ENCODE data around the gene ELL. TPM values are rescaled to one million over a fixed set of nuclear protein-coding genes. Genes with fewer than 3 reads are reported as not detected.

ELL gene
- total RNA-seq, 4 donors from 2014 or later: 16.2 to 72.2 (median 18.0) TPM

DNA sequence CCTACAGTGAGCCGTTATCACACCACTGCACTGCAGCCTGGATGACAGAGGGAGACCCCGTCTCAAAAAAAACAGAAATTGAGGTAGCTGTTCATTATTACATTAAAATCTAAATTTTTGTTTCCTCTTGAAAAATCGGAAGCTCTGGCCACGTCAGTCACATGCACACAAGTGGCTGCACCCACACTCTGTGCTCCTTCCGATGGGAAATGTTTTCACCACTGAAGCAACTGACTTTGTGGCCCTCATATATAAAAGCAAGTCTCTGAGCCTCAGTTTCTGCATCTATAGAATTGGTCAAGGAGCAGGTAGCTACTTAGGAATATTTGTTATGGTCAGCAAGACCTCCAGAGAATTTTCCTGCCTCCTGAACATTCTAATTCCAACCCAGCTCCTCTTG is 128.9 kb downstream of the ELL start:
- Histone ChIP-seq H3K27ac (peak overlapping the region; percentile 21 to 42 (median 35)), H3K4me3 (no peak overlapping the region), H3K4me1 (peaks cover 3 to 19% (median 11%) of the 10 kb centered on the region in 4 donors), H3K36me3 (no peaks in the 10 kb centered on the region), H3K27me3 (peaks cover 11% of the 10 kb centered on the region), H3K9me3 (no peaks in the 10 kb centered on the region)
- in situ Hi-C loops (cut with MboI; ENCODE audit: low pct_ligation_motif_present in 1 of 4, low pct_unique_long_range_greater_than_20kb in 1 of 4, low sequenced_read_pairs in 3 of 4): loop anchor here in 1 of 4 donors (10.0 kb wide), 1 partner anchor 48 kb away; the partner anchor contains the start of gene PGPEP1
- no peak for DNase-seq
- TF ChIP-seq POLR2A (IDR thresholded peaks at IDR 0.05) (no peak), POLR2AphosphoS5 (IDR thresholded peaks at IDR 0.05) (no peak), EP300 (IDR thresholded peaks at IDR 0.05; ENCODE audit: low read depth) (no peak)
- TF ChIP-seq, protein P1, sequence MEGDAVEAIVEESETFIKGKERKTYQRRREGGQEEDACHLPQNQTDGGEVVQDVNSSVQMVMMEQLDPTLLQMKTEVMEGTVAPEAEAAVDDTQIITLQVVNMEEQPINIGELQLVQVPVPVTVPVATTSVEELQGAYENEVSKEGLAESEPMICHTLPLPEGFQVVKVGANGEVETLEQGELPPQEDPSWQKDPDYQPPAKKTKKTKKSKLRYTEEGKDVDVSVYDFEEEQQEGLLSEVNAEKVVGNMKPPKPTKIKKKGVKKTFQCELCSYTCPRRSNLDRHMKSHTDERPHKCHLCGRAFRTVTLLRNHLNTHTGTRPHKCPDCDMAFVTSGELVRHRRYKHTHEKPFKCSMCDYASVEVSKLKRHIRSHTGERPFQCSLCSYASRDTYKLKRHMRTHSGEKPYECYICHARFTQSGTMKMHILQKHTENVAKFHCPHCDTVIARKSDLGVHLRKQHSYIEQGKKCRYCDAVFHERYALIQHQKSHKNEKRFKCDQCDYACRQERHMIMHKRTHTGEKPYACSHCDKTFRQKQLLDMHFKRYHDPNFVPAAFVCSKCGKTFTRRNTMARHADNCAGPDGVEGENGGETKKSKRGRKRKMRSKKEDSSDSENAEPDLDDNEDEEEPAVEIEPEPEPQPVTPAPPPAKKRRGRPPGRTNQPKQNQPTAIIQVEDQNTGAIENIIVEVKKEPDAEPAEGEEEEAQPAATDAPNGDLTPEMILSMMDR (IDR thresholded peaks at IDR 0.05): no peak
- intact Hi-C loops (cut with DNase I; ENCODE audit: low total_unique reads): no loop called here
- 70 to 85% methylated on average over 5 of the region's 5 CpGs for WGBS, 2 donors (ENCODE audit: low coverage in 1 of 2)

Other genes starting within 250 kb of the ELL start
- 10 to 100 TPM in 3 of 4 donors, 1 to 10 TPM in 1; 4.8 to 49.7 (median 17.5) TPM for gene IQCN, start 247.6 kb downstream of the ELL start, total RNA-seq
- gene JUND, start 240.4 kb downstream of the ELL start, total RNA-seq: 1,000 to 10,000 TPM in 3 of 4 donors, 100 to 1,000 TPM in 1; 714 to 2,423 (median 1,288) TPM
- 100 to 1,000 TPM in 3 of 4 donors, 10 to 100 TPM in 1; 94.3 to 218 (median 175) TPM for gene LSM4, start 199.0 kb downstream of the ELL start, total RNA-seq
- 100 to 1,000 TPM in 1 of 4 donors, 10 to 100 TPM in 3; 59.7 to 110 (median 73.0) TPM for gene PGPEP1, start 181.5 kb downstream of the ELL start, total RNA-seq
- gene GDF15, start 135.9 kb downstream of the ELL start, total RNA-seq: 10 to 100 TPM; 36.3 to 77.0 (median 58.9) TPM
- 1 to 10 TPM in 3 of 4 donors, not detected in 1; 3.3 to 4.9 (median 4.1) TPM for gene LRRC25, start 124.4 kb downstream of the ELL start, total RNA-seq
- gene SSBP4, start 102.7 kb downstream of the ELL start, total RNA-seq: 10 to 100 TPM in 3 of 4 donors, 1 to 10 TPM in 1; 9.4 to 40.4 (median 32.2) TPM
- gene ISYNA1, start 83.9 kb downstream of the ELL start, total RNA-seq: 10 to 100 TPM in 2 of 4 donors, 1 to 10 TPM in 2; 3.0 to 15.1 (median 8.8) TPM
- 100 to 1,000 TPM; 267 to 318 (median 275) TPM for gene FKBP8, start 21.5 kb upstream of the ELL start, total RNA-seq
- gene KXD1, start 35.8 kb upstream of the ELL start, total RNA-seq: 100 to 1,000 TPM in 2 of 4 donors, 10 to 100 TPM in 2; 62.1 to 195 (median 98.0) TPM
- 100 to 1,000 TPM; 421 to 735 (median 566) TPM for gene UBA52, start 49.8 kb upstream of the ELL start, total RNA-seq
- 100 to 1,000 TPM in 2 of 4 donors, 10 to 100 TPM in 2; 75.1 to 171 (median 121) TPM for gene REX1BD, start 66.7 kb upstream of the ELL start, total RNA-seq
- 10 to 100 TPM in 1 of 4 donors, 1 to 10 TPM in 3; 1.1 to 21.0 (median 6.1) TPM for gene CRLF1, start 84.7 kb upstream of the ELL start, total RNA-seq
- gene TMEM59L, start 90.8 kb upstream of the ELL start, total RNA-seq: 10 to 100 TPM in 2 of 4 donors, under 1 TPM in 2; 0.48 to 21.7 (median 8.6) TPM
- 10 to 100 TPM in 1 of 4 donors, 1 to 10 TPM in 3; 7.0 to 15.7 (median 7.6) TPM for gene KLHL26, start 115.0 kb upstream of the ELL start, total RNA-seq
- 10 to 100 TPM in 1 of 4 donors, 1 to 10 TPM in 3; 6.2 to 17.6 (median 7.7) TPM for gene CRTC1, start 161.6 kb upstream of the ELL start, total RNA-seq

Measured in transverse colon (tissue), 4 donors.